Activated T-helper 2 cell treated with anti-CD3 and anti-CD28 coated beads, Interferon-gamma antibody, Interleukin-2, Interleukin-4, amounts not matched to agents 10 μg/mL and 5 μg/mL and 100 μg/mL, durations not matched to agents 14 hours and 24 hours and 36 hours (primary cell): ENCODE data around the gene TRMT1. TPM values are rescaled to one million over a fixed set of nuclear protein-coding genes. Genes with fewer than 3 reads are reported as not detected.

ENCODE experiments used
- DNase-seq: peaks from one replicate; pipeline ENCODE4 v3.0.0; 2021; ENCODE audit warnings: low spot score
- H3K27ac Mint-ChIP-seq: one replicate; pipeline ENCODE4 v1.8.0; 2021; ENCODE audit warnings: mixed read lengths
- H3K27me3 Mint-ChIP-seq: one replicate; pipeline ENCODE4 v1.8.0; 2021; ENCODE audit warnings: low read depth, mixed read lengths
- H3K36me3 Mint-ChIP-seq: one replicate; pipeline ENCODE4 v1.8.0; 2021; ENCODE audit warnings: low read depth, mixed read lengths
- H3K4me1 Mint-ChIP-seq: one replicate; pipeline ENCODE4 v1.8.0; 2021; ENCODE audit warnings: low read depth, mixed read lengths
- H3K4me3 Mint-ChIP-seq: one replicate; pipeline ENCODE4 v1.8.0; 2021; ENCODE audit warnings: low read depth, mild to moderate bottlenecking, moderate library complexity, mixed read lengths
- H3K9me3 Mint-ChIP-seq: one replicate; pipeline ENCODE4 v1.8.0; 2021; ENCODE audit warnings: mixed read lengths
- intact Hi-C: fragments of 100-400 bp; cut with micrococcal nuclease; formaldehyde crosslinking; loops from one replicate; pipeline ENCODE4 v1.15.1; 2023
- total RNA-seq: library from RNA; stranded (reverse); gene quantifications from 2 replicates; pipeline ENCODE4 v1.2.3, GENCODE V29; 2022

The TRMT1 gene
- total RNA-seq, 1 donor from 2014 or later: 116 TPM

- intact Hi-C loops: no loop called here
- H3K36me3 Mint-ChIP-seq: no peaks in the 10 kb centered on the region
- H3K27ac Mint-ChIP-seq: no peak overlapping the region
- no peaks in the 10 kb centered on the region for H3K9me3 Mint-ChIP-seq
- H3K4me1 Mint-ChIP-seq: no peaks in the 10 kb centered on the region
- no peak overlapping the region for H3K4me3 Mint-ChIP-seq
- no peak for DNase-seq
- H3K27me3 Mint-ChIP-seq: no peaks in the 10 kb centered on the region
Observed at GRCh38 chr19:13071444-13072187, 44.9 kb downstream of the TRMT1 start.

GRCh38 chr19:13070425-13071140 is 46.0 kb downstream of the TRMT1 start:
- Mint-ChIP-seq H3K36me3 (no peaks in the 10 kb centered on the region), H3K27me3 (no peaks in the 10 kb centered on the region), H3K9me3 (no peaks in the 10 kb centered on the region), H3K27ac (no peak overlapping the region), H3K4me3 (no peak overlapping the region), H3K4me1 (no peaks in the 10 kb centered on the region)
- DNase-seq: no peak
- intact Hi-C loops: no loop called here

GRCh38 chr19:13069415-13070359 is 46.9 kb downstream of the TRMT1 start:
- Mint-ChIP-seq H3K27me3 (no peaks in the 10 kb centered on the region), H3K4me3 (no peak overlapping the region), H3K36me3 (no peaks in the 10 kb centered on the region), H3K9me3 (no peaks in the 10 kb centered on the region), H3K27ac (no peak overlapping the region), H3K4me1 (no peaks in the 10 kb centered on the region)
- no peak for DNase-seq
- intact Hi-C loops: no loop called here

GRCh38 chr19:13068085-13068846 is 48.3 kb downstream of the TRMT1 start:
- Mint-ChIP-seq H3K4me3 (no peak overlapping the region), H3K27ac (no peak overlapping the region), H3K27me3 (peaks cover 3% of the 10 kb centered on the region), H3K9me3 (no peaks in the 10 kb centered on the region), H3K4me1 (no peaks in the 10 kb centered on the region), H3K36me3 (no peaks in the 10 kb centered on the region)
- intact Hi-C loops: no loop called here
- DNase-seq: no peak

- peaks cover 11% of the 10 kb centered on the region for H3K27me3 Mint-ChIP-seq
- intact Hi-C loops: no loop called here
- no peaks in the 10 kb centered on the region for H3K4me1 Mint-ChIP-seq
- H3K27ac Mint-ChIP-seq: no peak overlapping the region
- H3K4me3 Mint-ChIP-seq: no peak overlapping the region
- H3K36me3 Mint-ChIP-seq: no peaks in the 10 kb centered on the region
- no peak for DNase-seq
- no peaks in the 10 kb centered on the region for H3K9me3 Mint-ChIP-seq
Observed at GRCh38 chr19:13066933-13067807, 49.4 kb downstream of the TRMT1 start.

- Mint-ChIP-seq H3K9me3 (no peaks in the 10 kb centered on the region), H3K27me3 (peaks cover 18% of the 10 kb centered on the region)
Observed at GRCh38 chr19:13066226-13066625, 50.3 kb downstream of the TRMT1 start.

GRCh38 chr19:13064092-13064489 is 52.4 kb downstream of the TRMT1 start:
- Mint-ChIP-seq H3K9me3 (no peaks in the 10 kb centered on the region), H3K4me1 (peaks cover 4% of the 10 kb centered on the region), H3K27me3 (peaks cover 26% of the 10 kb centered on the region), H3K27ac (no peak overlapping the region), H3K4me3 (no peak overlapping the region), H3K36me3 (no peaks in the 10 kb centered on the region)
- DNase-seq: no peak
- intact Hi-C loops: no loop called here

More at GRCh38 chr19:13066226-13066625, 50.3 kb downstream of the TRMT1 start:
- peaks cover 3% of the 10 kb centered on the region for H3K4me1 Mint-ChIP-seq
- H3K4me3 Mint-ChIP-seq: no peak overlapping the region
- no peak for DNase-seq
- H3K36me3 Mint-ChIP-seq: no peaks in the 10 kb centered on the region
- intact Hi-C loops: no loop called here
- no peak overlapping the region for H3K27ac Mint-ChIP-seq

- H3K4me1 Mint-ChIP-seq: peaks cover 4% of the 10 kb centered on the region
- H3K27ac Mint-ChIP-seq: no peak overlapping the region
- H3K4me3 Mint-ChIP-seq: no peak overlapping the region
- no peak for DNase-seq
- peaks cover 28% of the 10 kb centered on the region for H3K27me3 Mint-ChIP-seq
- H3K9me3 Mint-ChIP-seq: no peaks in the 10 kb centered on the region
- no peaks in the 10 kb centered on the region for H3K36me3 Mint-ChIP-seq
- intact Hi-C loops: no loop called here
Observed at GRCh38 chr19:13063461-13064091, 53.0 kb downstream of the TRMT1 start.

GRCh38 chr19:13062317-13062716 is 54.2 kb downstream of the TRMT1 start:
- Mint-ChIP-seq H3K9me3 (no peaks in the 10 kb centered on the region), H3K4me1 (peaks cover 4% of the 10 kb centered on the region), H3K27me3 (peaks cover 29% of the 10 kb centered on the region), H3K4me3 (no peak overlapping the region), H3K27ac (no peak overlapping the region), H3K36me3 (no peaks in the 10 kb centered on the region)
- DNase-seq: no peak
- intact Hi-C loops: no loop called here

- DNase-seq: peak; percentile 68
- Mint-ChIP-seq H3K4me1 (peaks cover 4% of the 10 kb centered on the region), H3K4me3 (peak overlapping the region; percentile 70), H3K27me3 (peaks cover 29% of the 10 kb centered on the region), H3K27ac (no peak overlapping the region), H3K36me3 (no peaks in the 10 kb centered on the region), H3K9me3 (no peaks in the 10 kb centered on the region)
- intact Hi-C loops: loop anchor here (1.0 kb wide), 3 partner anchors 32 to 84 kb away; no protein-coding TSS in a partner anchor
Observed at GRCh38 chr19:13060964-13061927, 55.3 kb downstream of the TRMT1 start.
